NCI-H2107 treated with DMSO at 0.1 percent for 48 hours (cell line): Measurements from ENCODE around the gene GLRX3.

Experiments used
- DNase-seq: peaks from one replicate; lab custom pipeline; 2025; ENCODE audit not compliant: unreplicated experiment; lab: John Stamatoyannopoulos, UW

Gene GLRX3

GRCh38 chr10:130203626-130204025, 67.4 kb downstream of the GLRX3 start:
- no peak for DNase-seq

DNA sequence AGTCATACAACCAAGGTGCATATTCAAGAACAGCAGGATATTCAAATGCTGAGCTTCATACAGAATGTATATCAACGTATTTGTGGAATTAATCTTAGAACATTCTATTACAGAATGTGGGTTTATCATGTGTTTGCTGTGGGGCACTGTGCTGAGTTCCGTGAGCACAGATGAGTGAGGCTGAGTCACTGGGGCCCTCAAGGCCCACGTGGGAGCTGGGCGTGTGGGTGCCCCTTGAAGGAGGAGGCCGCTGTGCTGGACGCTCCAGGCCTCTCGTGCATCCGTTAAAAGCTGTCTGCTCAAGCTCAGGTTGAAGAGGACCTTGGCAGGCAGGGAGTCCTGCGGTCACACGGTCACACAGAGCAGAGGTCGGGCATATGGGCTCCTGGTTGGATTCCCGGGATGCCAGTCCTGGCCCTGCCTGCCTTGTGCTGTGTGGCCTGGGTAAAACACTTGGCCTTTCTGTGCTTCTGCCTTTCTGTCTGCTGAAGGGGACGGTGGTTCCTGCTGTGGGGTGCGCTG, 70.1 kb downstream of the GLRX3 start:
- DNase-seq = no peak

DNA sequence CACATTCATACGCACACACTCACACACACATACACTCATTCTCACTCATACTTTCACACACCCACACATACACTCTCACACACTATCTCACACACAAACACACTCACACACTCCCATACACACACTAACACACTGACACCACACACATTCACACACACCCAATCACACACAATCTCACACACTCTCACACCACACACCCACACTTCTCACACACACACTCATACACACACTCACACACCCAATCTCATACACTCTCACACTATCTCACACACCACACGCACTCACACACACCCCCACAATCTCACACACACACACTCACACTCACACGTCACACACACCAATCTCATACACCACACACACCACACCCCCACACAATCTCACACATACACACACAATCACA, 71.0 kb downstream of the GLRX3 start:
- DNase-seq = no peak

GRCh38 chr10:130208807-130209206, 72.6 kb downstream of the GLRX3 start:
- no peak for DNase-seq

GRCh38 chr10:130212746-130213145, 76.6 kb downstream of the GLRX3 start:
- DNase-seq = no peak

DNA sequence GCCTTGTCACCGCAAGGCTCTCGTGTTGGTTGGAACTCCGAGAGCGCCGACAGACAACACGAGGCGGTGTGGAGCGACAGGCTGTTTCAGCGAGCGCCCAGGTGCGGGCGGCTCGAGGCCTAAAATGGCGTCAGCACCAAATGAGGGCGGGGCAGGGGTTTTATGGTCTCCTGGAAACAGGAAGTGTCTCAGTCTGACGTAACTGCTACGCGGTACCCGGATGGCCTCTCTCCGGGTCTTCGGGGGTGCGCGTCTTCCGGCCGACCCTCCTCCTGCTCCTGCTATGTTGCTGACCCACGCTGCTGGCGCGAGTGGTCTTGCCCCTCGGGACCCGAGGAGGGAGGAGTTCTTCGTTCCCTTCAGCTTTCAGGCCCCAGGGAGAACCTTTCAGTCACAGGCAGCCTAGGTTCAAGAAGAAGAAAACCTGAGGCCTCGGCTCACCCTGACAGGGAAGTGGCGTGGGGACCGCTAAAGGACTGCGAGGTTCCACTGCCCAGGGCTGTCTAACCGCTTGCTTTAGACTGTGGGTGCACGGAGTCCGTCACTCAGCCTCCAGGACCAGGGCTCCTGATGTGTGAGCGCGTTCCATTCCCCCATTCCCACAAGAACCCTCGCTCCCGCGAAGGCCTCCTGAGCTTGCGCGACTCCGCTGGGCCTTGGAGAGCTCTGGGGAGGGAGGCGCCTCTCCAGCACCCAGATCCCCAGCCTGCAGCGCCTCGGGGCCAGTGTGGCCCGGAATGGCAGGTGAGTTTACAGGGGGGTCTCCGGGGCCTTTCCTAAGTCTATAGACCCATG, 77.3 kb downstream of the GLRX3 start:
- DNase-seq = no peak

- DNase-seq = no peak
Measured at GRCh38 chr10:130214431-130214830, 78.2 kb downstream of the GLRX3 start.

DNA sequence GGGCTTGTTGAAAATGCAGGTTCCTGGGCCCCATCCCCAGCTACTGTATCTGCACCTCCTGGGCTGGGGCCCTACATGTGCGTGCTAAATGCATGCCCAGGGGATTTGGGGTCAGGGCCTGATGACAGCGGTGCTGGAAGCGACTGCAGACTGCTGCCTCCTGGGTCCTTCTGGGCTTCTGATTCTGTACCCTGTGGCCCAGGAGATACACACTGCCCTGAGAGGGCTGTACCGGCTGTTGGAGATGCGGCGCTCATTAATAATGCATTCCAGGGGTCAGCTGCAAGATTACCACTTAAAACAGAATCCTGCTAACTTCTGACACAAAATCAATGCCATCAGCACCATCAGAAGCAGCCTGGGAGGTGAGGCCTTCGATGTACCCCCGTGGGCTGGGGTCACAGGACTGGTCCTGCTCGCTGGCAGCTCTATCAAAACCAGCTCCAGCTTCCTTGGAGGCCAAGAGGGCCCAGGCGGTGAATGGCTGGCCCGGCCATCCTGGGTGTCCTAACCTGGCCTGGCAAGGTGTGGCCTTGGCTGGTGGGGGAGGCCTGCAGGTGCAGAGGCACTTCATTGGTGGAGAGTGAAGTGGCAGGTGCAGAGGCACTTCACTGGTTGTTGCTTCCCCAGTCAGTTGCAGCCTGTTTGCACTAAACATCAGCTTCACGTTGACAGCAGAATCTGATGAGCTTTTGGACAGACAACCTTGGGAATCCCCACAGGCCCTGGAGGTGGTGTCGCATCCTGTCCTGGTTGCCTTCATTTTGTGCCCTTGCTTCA, 79.2 kb downstream of the GLRX3 start:
- no peak for DNase-seq

- DNase-seq = no peak
Measured at GRCh38 chr10:130215931-130216231, 79.7 kb downstream of the GLRX3 start.

DNA sequence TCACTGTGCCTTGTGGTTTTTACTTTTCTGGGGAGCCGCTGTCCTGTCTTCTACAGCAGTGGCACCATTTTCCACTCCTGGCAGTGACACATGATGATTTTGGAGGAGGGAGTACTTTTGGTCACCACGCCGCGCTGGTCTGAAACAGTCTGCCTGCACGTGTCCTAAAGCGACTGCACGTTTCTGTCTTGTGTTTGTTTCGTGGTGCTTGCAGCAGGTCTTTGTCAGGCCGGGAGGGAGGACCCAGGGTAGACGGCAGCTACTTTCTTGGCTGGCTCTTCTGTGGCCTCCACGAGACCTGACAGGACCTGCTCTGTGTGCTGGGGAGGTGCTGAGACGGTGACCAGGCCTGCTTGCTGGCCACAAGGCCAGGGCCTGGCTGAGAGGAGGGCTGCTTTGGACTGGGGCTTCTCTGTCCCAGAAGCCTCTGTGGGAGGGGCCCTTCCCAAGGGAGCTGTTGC, 82.0 kb downstream of the GLRX3 start:
- no peak for DNase-seq

- no peak for DNase-seq
Measured at GRCh38 chr10:130218936-130219335, 82.7 kb downstream of the GLRX3 start.

- no peak for DNase-seq
Measured at GRCh38 chr10:130220251-130221185, 84.3 kb downstream of the GLRX3 start.

DNA sequence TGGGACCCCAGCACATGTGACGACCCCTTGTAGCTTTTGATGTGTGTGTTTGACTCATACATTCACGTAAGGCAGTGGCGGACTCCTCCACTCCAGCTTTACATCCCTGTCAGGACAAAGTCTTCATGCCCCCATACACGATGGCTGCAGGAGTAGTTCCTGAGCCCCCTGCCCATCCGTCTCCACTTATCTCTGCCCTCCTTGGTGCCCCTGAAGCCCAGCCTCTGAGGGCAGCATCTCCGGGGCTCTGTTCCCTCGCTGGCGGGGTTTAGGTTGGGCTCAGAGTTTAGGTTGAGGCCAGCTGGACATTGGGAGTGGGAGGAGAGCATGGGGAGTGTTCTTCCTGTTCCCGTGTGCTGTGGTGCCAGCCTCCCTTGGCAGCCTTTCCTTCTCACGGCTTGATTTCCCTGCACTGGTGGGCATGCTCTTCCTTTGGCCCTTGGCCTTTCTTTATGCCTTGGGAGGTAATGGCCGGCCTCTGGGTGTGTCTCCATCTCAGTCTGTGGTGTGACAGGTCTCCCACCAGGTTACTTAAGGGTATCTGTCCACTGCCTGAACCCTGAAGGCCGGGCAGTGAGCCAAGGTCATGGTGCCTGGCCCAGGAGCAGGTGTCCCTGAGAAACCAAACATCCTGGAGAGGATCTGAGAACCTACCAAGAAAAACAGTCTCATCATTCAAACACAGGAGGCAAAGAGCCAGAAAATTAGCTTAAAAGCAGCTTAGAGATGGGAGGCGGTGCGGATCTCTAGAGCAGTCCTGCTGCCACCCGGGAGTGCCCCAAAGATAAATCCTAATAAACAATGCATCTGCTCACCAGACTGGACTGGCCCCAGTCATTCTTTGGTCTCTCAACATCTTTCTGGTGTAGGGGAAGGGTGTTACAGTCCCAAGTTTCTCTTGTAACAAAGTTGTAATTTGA, 85.5 kb downstream of the GLRX3 start:
- DNase-seq = no peak

DNA sequence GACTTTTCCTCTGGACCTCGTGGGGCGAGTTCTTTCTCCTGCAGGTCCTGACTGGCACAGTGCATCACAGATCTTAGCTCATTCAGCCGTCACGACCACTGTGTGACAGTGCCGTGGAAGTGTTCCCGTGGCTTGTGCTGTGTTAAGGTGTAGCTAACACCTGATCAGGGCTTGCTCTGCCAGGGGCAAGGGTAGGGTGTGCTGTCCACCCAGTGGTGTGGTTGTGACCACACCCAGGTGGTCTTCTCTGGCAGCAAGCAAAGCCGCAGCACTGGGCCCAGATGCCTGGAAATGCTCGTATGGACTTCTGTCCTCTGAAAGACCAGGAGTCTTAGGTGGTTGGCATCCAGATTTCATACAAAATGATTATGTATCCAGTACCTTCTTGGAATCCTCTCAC, 86.2 kb downstream of the GLRX3 start:
- no peak for DNase-seq

- DNase-seq = no peak
Measured at GRCh38 chr10:130224228-130224627, 88.0 kb downstream of the GLRX3 start.

DNA sequence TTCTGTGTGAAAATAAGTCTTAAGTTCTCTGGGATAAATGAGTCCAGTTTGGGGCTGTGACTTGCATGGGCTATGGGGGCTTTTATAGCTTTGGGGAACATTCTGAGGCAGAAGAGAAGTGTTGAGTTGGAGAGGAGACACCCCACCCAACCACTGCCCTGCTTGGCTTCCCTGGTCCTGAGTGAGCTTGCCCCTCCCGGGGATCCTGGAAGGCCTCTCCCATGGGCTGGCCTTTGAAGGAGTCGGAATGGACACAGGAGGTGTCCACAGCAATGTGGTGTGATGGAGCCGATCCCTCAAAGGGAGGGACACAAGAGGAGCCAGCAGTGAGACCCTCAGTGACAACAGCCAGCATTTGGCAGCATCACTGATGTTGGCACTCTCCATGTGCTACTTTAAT, 89.8 kb downstream of the GLRX3 start:
- no peak for DNase-seq

DNA sequence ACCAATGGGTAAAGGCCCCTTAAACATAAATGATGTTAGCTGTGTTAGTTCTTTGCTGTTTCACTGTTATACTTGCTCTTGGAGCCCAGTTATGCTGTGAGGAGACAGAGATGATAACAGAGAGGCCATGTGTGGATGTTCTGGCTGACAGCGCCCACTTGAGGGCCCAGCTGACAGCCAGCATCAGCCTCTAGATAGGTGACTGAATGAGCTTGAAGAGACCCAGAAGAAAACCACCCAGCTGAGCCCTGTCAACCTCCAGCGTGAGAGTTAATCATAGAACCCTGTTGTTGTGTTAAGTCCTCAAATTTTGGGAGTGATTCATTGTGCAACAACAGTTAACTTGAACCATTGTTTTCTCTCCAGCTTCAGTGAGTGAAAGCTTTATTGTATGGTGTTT, 91.7 kb downstream of the GLRX3 start:
- DNase-seq = no peak
